Activated T-cell treated with anti-CD3 and anti-CD28 coated beads, Interleukin-2, amount 50 U/mL, for 1 hour (primary cell): ENCODE data around the gene IGDCC3.

Experiments
- DNase-seq: peaks from one replicate; pipeline ENCODE4 v3.0.0-alpha.2; 2020

The IGDCC3 gene

DNA sequence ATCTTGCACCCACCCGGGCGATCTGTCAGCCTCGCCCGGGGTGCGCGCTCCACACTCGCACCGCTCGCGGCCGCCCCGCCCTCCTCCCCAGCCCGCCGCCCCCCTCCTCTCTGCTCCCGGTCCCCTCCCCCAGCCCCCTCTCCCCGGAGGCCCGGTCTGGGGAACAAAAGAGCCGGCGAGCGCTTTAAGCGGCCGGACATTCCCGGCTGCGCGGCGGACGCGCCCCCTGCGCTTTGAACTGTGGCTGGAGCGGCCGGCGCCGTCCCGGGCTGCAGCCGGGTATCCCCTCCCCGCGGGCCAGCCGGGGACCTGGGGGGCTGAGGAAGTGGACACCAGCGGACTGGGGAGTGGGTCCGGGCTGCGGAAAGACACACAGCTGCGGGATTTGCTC lies at the start of gene IGDCC3:
Gene IGDCC3 (minus strand): TSS at position 27 of the 391 bp plus-strand sequence. CDS start 214 bp downstream, outside the sequence.
- DNase-seq = no peak

DNA sequence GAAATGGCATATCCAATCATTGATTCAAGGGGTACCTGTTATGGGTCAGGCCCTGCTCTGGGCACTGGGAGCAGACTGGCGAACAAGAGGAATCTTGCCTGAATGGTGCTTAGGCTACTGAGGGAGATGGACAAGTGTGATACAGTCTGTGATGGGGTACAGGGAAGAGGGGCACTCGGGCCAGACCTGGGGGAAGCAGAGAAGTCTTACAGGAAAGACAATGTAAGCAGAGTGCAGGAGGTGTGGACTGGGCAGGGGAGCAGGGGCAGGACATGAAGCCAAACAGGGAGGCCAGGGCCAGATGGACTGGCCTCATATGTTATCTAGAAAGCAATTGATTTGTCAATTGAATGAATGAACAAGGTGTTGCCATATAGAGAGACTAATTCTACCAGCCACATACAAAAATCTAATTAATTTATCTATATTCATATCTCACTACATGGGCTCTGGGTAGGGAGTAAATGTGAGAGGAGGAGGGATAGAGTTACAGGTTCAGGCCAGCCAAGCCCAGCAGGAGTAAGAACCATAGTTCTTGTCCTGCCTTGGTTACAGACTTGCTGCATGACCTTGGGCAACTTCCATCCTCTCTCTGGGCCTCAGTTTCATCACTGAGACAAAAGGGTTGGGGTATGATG lies 48.5 kb upstream of the IGDCC3 start:
- DNase-seq = no peak

DNA sequence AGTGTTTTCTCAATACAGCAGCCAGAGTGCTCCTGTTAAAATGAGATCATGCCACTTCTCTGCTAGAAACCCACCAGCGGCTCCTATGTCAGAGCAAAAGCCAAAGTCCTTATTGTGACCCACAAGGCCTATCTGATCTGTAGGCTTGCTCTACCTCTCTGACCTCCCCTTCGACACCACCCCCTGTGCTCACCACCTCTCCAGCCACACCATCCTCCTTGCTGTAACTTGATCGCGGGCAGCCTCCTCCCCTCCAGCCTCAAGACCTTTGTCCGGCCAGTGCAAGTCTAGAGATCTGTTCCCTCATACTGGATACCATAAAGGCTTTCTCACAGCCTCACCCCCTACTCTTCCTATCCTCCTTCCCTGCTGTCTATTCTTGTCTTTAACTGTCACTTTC lies 46.9 kb upstream of the IGDCC3 start:
- no peak for DNase-seq

DNA sequence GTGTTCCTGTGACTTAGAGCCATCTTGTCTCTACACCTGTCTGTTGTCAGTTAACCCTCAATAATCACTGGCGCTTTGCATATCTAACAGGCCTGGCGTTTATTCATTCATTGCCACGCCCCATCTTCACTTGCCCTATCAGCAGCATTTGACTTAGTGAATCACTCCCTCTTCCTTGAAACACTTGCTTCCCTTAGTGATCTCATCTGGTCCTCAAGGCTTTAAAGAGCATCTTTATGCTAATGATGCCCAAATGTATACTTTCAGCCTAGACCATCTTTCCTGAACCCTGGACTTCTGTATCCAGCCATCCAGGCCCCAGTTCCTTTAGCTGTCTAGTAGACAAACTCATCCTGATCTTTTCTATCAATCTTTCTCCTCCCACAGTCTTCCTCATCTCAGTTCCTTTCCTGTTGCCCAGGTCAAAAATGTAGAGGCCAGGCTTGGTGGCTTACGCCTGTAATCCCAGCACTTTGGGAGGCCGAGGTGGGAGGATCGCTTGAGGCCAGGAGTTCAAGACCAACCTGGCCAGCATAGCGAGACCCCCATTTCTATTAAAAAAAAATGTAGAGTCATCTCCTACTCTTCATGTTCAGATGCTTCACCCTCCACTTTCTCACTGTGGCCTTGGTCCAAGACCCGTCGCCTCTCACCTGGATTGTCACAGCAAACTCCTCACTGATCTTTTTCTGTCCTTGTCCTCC lies 46.3 kb upstream of the IGDCC3 start:
- DNase-seq = no peak

DNA sequence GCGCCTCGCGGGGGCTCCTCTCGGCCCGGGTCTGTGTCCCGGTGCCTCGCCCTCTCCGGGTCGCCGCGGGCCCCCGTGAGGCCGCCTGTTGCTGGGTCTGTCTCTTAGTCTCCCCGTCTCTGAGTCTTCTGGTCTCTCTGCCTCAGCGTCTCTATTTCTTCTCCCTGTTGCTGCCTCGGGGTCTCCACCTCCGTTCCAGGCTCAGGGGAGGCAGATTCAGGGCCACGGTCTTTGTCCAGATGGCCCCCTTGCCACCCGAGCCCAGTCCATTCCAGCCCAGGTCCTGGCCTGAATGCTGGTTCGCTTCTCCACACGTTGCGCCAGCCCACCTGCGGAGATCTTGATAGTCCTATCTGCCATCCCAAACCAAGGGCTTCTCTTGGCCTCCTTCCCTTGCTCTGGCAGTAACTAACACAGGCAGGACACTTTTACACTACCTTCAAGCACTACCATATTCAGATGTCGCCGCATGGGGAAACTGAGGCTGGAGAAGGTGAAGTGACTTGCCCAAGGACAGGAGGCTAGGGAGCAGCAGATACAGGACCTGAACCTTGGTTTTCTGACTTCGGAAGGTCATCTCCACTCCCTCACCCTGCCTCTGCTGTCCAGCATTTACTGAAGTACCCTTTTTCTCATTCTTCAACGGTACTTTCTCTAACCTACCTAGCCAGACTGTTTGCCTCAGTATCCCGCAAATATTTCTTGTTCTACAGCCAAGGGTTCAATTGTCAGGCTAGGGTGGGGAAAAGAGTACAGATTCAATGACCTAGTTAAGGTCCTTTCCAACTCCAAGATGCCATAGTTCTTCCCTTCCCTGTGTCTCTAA lies 45.6 kb upstream of the IGDCC3 start:
- no peak for DNase-seq

DNA sequence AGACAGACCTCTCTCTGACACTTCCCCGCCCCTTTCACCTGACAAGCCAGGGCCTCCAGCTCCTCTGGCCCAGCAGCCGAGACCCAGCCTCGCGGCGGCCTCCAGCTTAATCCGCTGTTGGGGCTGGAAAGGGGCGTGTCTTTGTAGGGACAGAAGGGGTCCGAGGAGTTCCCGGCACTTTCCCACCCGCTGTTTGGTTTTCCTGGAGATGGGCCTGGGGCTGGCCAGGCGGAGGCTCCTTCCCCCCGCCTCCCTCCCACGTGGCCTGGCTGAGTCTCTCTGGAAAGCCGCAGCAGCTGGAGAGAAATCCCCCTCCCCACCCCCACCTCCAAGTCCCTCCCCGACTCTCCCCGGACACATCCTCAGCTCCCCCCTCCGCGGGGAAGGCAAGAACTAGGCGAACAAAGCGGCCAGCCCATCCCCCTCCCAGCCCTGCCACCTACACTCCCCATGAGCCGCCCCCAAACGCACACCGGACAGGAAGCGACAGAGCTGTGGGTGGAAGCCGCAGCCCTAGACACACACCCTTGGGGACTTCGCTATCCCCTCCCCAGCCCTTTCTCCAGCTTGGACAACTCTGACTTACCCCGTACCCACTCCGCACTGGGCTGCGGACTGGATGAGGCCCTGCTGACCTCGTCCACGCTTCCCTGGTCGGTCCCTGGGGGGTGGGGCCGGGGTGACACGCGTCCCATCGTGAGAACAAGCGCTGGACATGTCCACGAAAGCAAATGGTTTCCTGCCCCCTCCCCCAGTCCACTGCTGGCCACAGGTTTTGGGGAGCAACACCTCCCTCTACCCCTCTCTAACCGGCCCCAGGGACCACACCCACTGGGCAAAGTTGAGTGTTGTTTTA lies 43.8 kb upstream of the IGDCC3 start:
- DNase-seq = no peak

DNA sequence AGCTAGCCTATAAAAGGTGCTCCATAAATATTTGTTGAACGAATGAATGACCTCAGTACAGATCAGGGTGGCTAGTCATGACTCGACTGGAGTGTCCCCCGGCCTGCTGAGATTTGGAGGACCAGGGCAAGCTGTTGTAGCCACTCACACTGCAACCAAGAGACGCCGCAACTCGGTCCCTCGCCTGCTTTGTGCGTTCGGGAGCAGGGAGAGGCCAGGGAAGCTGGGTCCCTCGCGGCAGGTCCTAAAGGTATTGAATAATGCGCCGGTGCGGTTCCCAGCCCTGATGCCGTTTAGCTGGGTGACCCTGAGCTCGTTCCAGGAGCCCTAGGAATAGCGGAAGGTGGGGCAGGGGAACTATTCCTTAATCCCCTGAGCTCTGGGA lies 43.2 kb upstream of the IGDCC3 start:
- no peak for DNase-seq

DNA sequence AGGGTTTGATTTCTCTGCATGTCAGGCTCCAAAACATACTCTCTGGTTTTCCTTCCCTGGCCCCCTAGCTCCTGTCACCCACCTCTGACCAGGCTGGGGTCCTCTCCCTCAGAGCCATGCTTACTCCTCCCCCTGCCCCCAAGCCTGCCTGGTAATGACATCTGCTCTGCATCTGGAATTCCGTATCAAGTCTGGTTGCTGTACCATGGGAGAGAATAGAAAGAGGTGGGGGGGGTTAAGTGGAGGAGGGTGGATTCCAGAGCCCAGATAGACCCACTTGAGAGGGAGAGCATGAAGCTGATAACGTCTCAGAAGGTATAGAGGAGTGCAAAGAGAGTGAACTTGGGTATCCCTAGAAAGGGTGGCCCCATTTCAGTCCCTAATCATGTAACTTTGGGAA lies 40.8 kb upstream of the IGDCC3 start:
- DNase-seq = no peak

DNA sequence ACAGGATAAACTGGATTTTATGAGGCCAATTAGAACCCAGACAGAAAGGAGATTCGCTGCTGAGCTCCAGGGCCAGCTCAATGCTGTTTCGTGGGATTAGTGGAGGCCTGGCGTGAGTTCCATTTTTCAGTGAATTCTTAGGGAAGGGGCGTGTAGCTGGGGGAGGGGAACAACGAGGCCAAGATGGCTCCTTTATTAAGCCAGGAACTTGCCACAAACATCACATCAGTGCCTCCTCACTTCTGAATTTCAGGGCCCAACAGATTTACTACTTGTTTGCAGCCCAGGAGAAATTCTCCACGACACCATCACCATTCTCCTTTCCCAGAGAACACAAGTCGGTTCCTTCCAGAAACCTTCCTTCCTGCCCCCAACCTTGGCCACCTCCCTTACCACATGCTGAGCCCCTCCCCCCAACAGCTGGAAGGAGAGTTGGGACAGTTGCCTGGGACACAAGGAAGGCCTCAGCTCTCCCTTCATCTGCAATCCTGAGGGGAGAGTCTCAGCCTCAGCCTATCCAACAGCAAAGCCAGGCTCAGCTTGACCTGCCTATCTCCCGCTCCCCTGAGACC lies 39.1 kb upstream of the IGDCC3 start:
- DNase-seq = no peak

DNA sequence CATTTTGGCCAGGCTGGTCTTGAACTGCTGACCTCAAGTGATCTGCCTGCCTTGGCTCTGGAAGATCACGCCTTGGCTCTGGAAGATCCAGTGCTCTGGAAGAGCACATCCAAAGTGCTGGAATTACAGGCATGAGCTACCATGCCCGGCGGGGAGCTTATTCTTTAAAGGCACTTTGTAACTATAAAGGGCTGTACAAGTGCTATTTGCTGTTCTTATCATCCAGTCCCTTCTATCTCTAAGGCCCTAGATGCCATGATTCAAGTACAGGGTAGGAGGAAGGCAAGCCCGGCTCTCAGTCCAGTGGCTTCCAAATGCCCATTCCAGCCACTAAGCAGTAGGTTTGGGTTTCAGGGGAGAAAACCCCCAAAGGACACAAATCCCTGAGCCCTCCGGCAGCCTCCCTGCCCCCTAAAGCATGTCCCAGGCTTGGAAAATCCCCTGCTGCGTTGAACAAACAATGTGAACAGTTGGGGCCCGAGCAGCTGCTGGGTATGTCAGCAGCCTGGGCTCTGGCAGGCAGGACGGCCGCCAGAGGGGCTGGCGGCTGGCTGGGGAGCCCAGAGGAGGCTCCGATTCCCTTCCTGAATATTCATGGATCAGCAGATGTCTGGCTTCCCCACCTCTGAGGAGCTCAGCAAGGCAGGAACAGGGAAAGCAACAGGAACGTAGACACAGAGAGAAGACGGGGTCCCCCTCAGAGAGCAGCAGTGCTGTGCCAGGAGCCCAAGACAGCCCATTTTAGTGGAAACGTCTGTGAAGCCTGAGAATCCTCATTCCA lies 37.2 kb upstream of the IGDCC3 start:
- DNase-seq = no peak

DNA sequence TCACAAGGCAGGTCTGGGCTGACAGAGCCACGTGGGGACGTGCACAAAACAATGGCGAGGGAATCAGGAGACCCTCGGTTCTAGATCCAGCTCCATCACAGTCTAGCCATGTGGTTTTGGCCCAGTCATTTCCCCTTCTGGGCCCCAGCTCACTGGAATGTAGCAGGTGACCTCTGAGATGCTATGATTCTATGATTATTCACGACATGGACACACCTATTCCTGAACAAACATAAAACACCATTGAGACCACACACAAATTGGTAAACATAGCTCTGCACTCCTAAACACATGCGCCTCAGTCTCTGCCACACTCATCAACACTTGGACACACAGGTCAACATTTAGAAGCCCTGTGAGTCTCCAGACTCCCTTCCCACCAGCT lies 36.0 kb upstream of the IGDCC3 start:
- no peak for DNase-seq

DNA sequence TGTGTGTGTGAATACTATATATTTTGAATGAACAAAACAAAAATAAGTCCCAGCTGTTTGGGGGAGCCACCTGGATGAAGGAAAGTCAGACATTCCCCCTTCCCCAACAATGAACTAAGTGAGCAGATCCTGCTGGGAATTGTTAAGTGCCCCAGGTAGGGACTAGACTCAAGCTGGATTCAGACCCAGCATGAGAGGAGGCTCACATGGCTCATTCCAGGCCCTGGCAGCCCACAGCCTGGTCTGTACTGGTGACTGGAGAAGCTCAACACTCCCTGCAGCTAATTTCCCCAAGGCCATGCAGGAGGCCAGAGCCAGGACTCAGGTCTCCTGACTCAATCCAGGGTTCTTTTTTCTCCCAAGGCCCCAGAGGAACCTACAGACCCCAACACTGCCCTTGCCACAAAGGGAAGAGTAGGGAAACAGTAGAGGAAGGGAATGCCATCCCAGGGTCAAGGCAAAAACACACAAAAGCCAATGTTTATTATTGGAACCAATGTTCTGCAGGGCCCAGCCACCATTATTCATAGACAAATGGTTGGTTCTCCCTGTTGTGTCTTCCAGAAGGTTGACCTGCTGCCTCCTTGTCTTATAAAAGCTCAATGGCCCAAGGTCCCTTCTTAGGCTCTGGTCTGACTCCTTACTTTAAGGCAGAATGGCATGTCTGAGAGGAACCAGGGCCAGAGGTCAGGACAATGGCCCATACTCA lies 35.4 kb upstream of the IGDCC3 start:
- no peak for DNase-seq

DNA sequence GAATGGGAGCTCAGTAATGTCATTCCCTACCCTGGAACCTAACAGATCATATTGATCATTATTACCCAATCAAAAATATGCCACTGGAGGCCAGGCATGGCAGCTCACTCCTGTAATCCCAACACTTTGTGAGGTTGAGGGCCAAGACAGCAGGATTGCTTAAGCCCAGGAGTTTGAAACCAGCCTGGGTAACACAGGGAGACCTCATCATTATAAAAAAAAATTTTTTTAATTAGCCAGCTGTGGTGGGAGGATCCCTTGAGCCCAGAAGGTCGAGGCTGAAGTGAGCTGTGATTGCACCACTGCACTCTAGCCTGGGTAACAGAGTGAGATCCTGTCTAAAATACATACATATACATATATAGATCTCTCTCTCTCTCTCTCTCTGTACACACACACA lies 34.8 kb upstream of the IGDCC3 start:
- DNase-seq = no peak

DNA sequence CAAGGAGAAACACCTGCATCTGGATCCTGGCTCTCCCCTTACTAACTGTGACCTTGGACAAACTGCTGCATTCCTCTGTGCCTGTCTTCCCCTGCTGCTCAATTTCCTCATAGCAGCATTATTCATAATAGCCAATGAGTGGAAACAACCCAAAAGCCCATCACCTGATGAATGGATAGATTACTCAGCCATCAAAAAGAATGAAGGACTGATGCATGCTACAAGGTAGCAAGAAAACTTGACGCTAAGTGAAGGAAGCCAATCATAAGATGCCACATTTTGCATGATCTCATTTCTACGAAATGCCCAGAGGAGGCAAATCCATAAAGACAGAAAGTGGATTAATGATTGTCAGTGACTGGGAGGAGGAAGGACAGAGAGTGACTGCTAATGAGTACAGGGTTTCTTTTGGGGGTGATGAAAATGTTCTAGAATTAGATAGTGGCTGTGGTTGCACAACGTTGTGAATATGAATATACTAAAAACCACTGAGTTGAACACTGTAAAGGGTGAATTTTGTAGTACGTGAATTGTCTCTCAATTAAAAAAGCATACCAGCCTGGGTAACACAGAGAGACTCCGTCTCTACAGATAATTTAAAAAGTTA lies 33.8 kb upstream of the IGDCC3 start:
- no peak for DNase-seq

DNA sequence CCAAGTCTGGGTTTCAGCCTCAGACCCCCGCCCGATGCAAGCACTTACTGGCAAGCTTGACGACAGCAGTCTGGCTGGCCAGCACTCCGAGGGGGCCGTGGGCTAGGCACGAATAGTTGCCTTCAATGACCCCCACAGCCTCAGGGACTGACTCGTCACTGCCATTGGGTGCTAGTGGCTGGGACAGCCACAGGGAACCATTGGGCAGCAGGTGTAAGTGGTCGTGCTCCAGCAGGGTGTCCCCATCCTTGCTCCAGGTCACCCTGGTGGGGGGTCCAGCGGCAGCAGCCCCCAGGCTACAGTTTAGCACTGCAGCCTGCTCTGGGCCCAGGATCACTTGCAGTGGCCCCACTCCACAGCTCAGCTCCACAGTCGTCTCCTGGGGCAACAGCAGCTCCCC lies 33.2 kb upstream of the IGDCC3 start:
- DNase-seq = no peak

DNA sequence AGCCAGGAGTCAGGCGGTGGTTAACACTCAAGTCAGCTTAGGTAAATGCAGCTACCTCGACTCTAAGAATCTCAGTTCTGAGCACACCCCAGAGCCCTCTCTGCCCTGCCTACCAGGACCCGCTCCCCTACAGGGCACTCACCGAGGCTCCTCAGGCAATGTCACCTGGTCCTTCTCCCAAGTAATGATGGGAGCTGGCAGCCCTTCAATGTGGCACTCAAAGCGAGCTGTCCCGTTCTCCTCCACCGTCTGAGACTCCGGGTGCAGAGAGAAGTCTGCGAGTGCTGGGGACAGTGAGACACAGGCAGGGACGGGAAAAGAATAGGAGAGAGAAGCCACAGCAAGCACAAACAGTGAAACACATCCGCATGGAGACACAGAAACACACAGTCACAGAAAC lies 32.2 kb upstream of the IGDCC3 start:
- DNase-seq = no peak

DNA sequence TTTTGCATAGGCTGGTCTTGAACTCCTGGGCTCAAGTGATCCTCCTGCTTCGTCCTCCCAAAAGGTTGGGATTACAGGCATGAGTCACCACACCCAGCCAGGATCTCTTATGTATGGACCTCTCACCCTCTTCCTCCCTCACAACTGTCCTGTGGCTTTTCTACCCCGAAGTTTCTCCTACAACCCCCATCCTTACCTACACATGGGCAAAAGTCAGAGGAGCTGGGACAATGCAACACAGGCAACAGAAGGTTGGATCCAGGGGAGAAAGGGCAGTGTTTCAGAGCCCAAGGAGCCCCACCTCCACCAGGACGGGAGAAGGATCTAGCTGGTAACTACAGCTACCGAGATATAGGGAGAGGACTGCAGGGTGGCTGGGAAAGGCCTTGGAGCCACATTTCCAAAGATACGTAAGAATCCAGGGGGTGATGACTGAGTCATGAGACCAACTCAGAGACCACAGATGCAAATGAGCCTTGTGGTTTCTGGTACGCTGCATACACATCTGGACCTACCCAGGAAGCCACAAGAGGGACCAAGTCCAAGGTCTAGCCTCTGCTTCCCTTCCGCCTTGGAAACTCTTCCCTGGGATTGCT lies 31.3 kb upstream of the IGDCC3 start:
- no peak for DNase-seq

DNA sequence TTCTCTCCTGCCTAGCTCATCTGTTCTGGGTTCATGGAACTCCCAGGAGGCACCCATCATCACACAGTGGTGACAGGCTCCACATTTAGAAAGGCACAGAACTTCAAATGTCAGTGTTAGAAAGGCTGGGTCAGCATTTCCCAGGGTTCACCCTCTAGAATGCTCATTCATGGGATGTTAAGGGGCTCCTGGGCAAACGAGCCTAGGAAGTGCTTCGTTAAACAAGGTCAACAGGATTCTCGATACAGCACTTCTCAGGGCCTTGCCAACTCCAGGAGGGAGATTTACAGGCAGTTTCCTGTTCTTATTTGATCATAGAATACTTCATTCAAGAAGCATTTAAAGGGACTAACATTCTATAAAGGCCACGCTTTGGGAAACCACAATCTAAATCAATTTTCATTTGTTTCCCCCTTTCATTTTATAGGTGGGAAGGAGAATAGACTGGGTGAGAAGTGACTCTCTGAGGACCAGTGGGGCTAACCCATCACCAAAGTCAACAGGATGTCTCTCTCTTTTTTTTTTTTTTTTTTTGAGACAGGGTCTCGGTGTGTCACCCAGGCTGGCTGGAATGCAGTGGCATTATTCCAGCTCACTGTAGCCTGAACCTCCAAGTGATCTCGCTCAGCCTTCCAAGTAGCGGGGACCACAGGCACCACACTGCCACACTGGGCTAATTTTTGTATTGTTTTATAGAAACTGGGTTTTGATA lies 30.7 kb upstream of the IGDCC3 start:
- no peak for DNase-seq

DNA sequence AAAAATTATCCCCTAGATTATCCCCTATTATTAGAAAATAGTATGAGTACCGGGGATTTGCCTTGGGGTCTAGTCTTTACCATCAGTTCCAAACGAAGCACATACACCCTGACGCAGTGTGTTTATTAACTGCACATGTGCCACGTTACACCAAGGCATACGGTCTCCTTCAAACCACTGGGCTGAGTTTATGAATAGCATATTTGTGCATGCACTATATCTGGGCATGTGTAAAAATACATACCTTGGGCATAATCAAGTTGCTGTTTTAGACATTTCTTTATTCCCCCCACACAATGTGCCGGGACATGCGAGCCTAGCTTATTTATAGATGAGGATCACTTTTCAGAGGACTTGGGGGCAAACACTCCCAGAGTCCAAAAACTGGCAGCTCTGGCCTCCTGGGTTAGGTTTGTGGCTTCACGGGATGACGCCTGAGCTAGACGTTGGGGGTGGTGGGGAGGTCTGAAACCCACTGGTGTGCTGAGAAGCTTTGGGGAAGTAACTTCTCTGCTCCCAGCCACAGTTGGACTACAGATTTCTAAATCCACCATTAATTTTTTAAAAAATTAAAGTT lies 28.7 kb upstream of the IGDCC3 start:
- no peak for DNase-seq
